Right atrium auricular region (tissue), 2 donors: Measurements from ENCODE around the gene ABCA7. TPM values are rescaled to one million over a fixed set of nuclear protein-coding genes. Genes with fewer than 3 reads are reported as not detected.

Experiments used
- DNase-seq: peaks from one replicate; pipeline ENCODE4 v3.0.0-alpha.2; 2019; ENCODE audit warnings: low spot score
- H3K27ac ChIP-seq, 2 donors: fragments of 200-600 bp; sonication (generic); 1 replicate in 1 of 2; 2 replicates in 1 of 2; pipeline ENCODE4 v1.5.1; 2016 to 2019
- H3K27me3 ChIP-seq, 2 donors: fragments of 200-600 bp; sonication (generic); one replicate each; pipeline versions ENCODE4 v1.5.1 to v1.6.0; 2017 to 2019
- H3K36me3 ChIP-seq: fragments of 200-600 bp; sonication (generic); one replicate; pipeline ENCODE4 v1.5.1; 2016
- H3K4me1 ChIP-seq, 2 donors: fragments of 200-600 bp; sonication (generic); one replicate each; pipeline versions ENCODE4 v1.5.1 to v1.6.0; 2017 to 2019
- H3K4me3 ChIP-seq, 2 donors: fragments of 200-600 bp; sonication (generic); 1 replicate in 1 of 2; 2 replicates in 1 of 2; pipeline ENCODE4 v1.5.1; 2017 to 2019; ENCODE audit warnings: mild to moderate bottlenecking in 1 of 2, moderate library complexity in 1 of 2
- H3K9me3 ChIP-seq, 2 donors: fragments of 200-600 bp; sonication (generic); one replicate each; pipeline ENCODE4 v1.5.1; 2019
- CTCF ChIP-seq, 2 donors: fragments of 200-600 bp; sonication (generic); IDR thresholded peaks; one replicate each; pipeline ENCODE4 v1.5.1; 2019; ENCODE audit warnings: antibody characterized with exemption in 2 of 2
- total RNA-seq, 2 donors: library from RNA; depleted of rRNA; stranded (reverse); fragments of >200 nt; gene quantifications; one replicate each; pipeline ENCODE4 v1.1.0, GENCODE V29; 2016

ABCA7 gene
- total RNA-seq, 2 donors from 2014 or later = 4.8 to 5.9 TPM

GRCh38 chr19:1049106-1049505 is 9.2 kb downstream of the ABCA7 start:
- H3K9me3 ChIP-seq = no peaks in the 10 kb centered on the region
- no peak for DNase-seq
- H3K27me3 ChIP-seq = no peaks in the 10 kb centered on the region
- no peaks in the 10 kb centered on the region for H3K4me1 ChIP-seq
- no peak overlapping the region for H3K4me3 ChIP-seq
- H3K36me3 ChIP-seq = no peaks in the 10 kb centered on the region
- no peak for TF ChIP-seq CTCF (IDR thresholded peaks at IDR 0.05)
- H3K27ac ChIP-seq = no peak overlapping the region

GRCh38 chr19:1049800-1050199 is 9.9 kb downstream of the ABCA7 start:
- no peaks in the 10 kb centered on the region for H3K27me3 ChIP-seq
- no peak for DNase-seq
- no peaks in the 10 kb centered on the region for H3K9me3 ChIP-seq
- H3K36me3 ChIP-seq = no peaks in the 10 kb centered on the region
- no peak overlapping the region for H3K27ac ChIP-seq
- H3K4me1 ChIP-seq = no peaks in the 10 kb centered on the region
- no peak for TF ChIP-seq CTCF (IDR thresholded peaks at IDR 0.05)
- H3K4me3 ChIP-seq = no peak overlapping the region

- TF ChIP-seq CTCF (IDR thresholded peaks at IDR 0.05) = no peak
- no peak for DNase-seq
- Histone ChIP-seq H3K27ac (no peak overlapping the region), H3K27me3 (no peaks in the 10 kb centered on the region), H3K4me3 (no peak overlapping the region), H3K4me1 (no peaks in the 10 kb centered on the region), H3K36me3 (no peaks in the 10 kb centered on the region), H3K9me3 (peaks cover under 1 to 7% of the 10 kb centered on the region in 2 donors)
Observed at GRCh38 chr19:1050989-1051788, 11.3 kb downstream of the ABCA7 start.

- no peaks in the 10 kb centered on the region for H3K36me3 ChIP-seq
- DNase-seq = no peak
- peaks cover 6 to 13% of the 10 kb centered on the region in 2 donors for H3K9me3 ChIP-seq
- no peak overlapping the region for H3K4me3 ChIP-seq
- no peaks in the 10 kb centered on the region for H3K27me3 ChIP-seq
- no peaks in the 10 kb centered on the region for H3K4me1 ChIP-seq
- no peak for TF ChIP-seq CTCF (IDR thresholded peaks at IDR 0.05)
- no peak overlapping the region for H3K27ac ChIP-seq
Observed at GRCh38 chr19:1051791-1052190, 11.9 kb downstream of the ABCA7 start.

- no peak for DNase-seq
- Histone ChIP-seq H3K36me3 (no peaks in the 10 kb centered on the region), H3K4me3 (no peak overlapping the region), H3K27ac (no peak overlapping the region), H3K9me3 (peaks cover 13 to 20% of the 10 kb centered on the region in 2 donors), H3K27me3 (no peaks in the 10 kb centered on the region), H3K4me1 (no peaks in the 10 kb centered on the region)
- TF ChIP-seq CTCF (IDR thresholded peaks at IDR 0.05) = no peak
Observed at GRCh38 chr19:1052349-1052975, 12.6 kb downstream of the ABCA7 start.
